Vagina (tissue), 2 donors: ENCODE data around the gene FZD2.

Experiments used
- CTCF ChIP-seq, 3 experiments: fragments of 450-650 bp in 2 of 3; fragments of 200-600 bp in 1 of 3; sonication (generic) in 1 of 3; IDR thresholded peaks; one replicate each; pipeline ENCODE4 v1.5.1; 2017 to 2019; ENCODE audit warnings: antibody characterized with exemption in 3 of 3, mild to moderate bottlenecking in 2 of 3, moderate library complexity in 2 of 3
- POLR2A ChIP-seq, 2 donors: fragments of 450-650 bp; IDR thresholded peaks; one replicate each; pipeline ENCODE4 v1.6.1; 2017; ENCODE audit warnings: antibody characterized with exemption in 2 of 2, mild to moderate bottlenecking in 2 of 2, moderate library complexity in 2 of 2

- TF ChIP-seq CTCF (IDR thresholded peaks at IDR 0.05) (no peak), POLR2A (IDR thresholded peaks at IDR 0.05) (no peak)
These were observed 1.0 kb downstream of the FZD2 start for GRCh38 chr17:44558334-44558709.
